NCI-H774 (cell line): ENCODE data around the gene ABCF2.

Experiments
- DNase-seq: peaks from one replicate; lab custom pipeline; 2025; lab: John Stamatoyannopoulos, UW

ABCF2 gene

DNA sequence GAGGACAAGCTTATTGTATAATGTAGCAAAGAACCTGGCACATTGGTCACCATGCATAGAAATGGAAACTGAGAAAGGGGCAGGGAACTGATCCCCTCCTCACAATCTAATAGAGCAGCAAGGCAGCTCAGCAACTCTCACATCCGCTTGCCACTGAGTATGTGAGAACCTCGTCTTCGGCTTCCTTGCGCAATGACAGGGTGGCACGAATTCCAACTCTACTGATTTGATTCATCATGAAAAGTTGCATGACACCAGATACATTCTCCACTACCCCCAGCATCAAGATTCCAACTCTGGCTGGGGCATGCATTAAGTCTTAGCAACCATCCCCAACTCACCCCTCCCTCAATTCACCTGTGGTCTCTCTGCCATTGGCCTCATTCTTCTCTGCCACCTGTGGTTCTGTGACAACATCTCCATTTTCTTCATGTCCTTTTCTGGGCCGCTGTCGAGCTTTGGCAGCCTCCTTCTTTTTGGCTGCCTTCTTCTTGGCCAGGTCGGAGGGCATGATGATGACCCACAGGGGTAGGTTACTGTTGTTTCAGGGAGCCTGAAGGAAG, 976 bp downstream of the ABCF2 start:
- DNase-seq, result no peak

GRCh38 chr7:151223728-151224127, 3.3 kb downstream of the ABCF2 start:
- no peak for DNase-seq

- no peak for DNase-seq
These were observed 8.8 kb downstream of the ABCF2 start for GRCh38 chr7:151218170-151218569.

- no peak for DNase-seq
These were observed 11.6 kb downstream of the ABCF2 start for GRCh38 chr7:151215396-151215795.

DNA sequence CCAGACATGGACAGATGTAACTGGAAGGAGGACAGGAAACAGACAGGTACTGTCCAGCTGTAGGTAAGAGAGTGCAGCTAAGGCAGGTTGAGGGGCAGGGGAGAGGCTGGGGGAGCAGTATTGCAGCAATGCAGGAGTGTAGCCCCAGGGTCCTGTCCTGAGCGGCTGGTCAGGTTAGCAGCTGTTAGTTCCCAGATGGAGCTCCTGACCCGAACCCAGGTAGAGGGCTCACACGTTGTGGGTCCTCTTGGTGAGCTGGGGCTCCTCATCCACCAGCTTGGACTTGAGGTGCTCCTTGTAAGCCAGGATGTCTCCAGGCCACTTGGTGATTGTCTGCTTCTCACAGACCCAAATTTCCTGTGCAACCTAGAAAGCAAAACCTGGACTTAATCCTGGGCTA, 13.2 kb downstream of the ABCF2 start:
- DNase-seq, result no peak

GRCh38 chr7:151212626-151213025, 14.4 kb downstream of the ABCF2 start:
- DNase-seq, result no peak

- DNase-seq, result no peak
These were observed 15.7 kb downstream of the ABCF2 start for GRCh38 chr7:151211155-151211772.

GRCh38 chr7:151210087-151210854, 16.7 kb downstream of the ABCF2 start, which contains the start of gene H2BK1:
H2BK1 (minus strand) TSS chr7:151210488; CDS start chr7:151210318, 170 bp downstream.
- DNase-seq, result no peak

GRCh38 chr7:151209588-151209987, 17.4 kb downstream of the ABCF2 start:
- no peak for DNase-seq

GRCh38 chr7:151208253-151208862, 18.6 kb downstream of the ABCF2 start:
- DNase-seq, result no peak

DNA sequence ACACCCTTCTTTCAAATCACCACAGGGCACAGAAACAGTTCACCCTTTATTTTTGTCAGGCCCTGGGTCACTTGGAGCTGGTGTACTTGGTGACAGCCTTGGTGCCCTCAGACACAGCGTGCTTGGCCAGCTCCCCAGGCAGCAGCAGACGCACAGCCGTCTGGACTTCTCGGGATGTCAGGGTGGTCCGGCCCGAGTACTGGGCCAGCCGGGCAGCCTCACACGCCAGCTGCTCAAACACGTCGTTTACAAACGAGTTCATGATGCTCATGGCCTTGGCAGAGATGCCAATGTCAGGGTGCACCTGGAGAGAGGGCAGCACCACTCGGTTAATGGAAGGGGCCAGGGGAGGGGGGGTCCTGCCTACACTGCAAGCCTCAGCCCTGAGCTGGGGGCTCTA, 19.2 kb downstream of the ABCF2 start:
- DNase-seq, result no peak

GRCh38 chr7:151207315-151207714, 19.7 kb downstream of the ABCF2 start:
- no peak for DNase-seq

GRCh38 chr7:151206914-151207313, 20.1 kb downstream of the ABCF2 start:
- DNase-seq, result no peak

DNA sequence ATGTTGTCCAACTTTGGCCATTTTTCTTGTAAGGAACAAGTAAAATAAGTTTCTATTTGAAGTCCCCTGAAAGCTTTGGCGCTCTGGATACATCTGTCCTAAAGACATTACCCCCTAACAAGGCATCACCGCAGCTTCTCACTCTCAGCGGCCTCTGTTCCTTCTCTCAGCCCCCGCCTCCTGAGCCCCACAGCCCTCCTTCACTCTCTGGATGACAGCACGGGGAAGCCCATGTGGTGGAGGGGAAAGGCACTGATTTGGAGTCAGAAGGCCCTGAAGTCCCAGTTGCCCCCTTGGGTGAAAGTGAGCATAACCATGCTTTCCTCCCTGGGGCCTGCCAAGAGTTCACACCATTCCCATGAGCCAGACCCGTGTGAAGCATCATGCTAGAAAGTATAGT, 21.3 kb downstream of the ABCF2 start:
- no peak for DNase-seq

- no peak for DNase-seq
These were observed 22.5 kb downstream of the ABCF2 start for GRCh38 chr7:151204383-151205032.

GRCh38 chr7:151202836-151203235, 24.2 kb downstream of the ABCF2 start:
- no peak for DNase-seq

- no peak for DNase-seq
These were observed 25.3 kb downstream of the ABCF2 start for GRCh38 chr7:151201751-151202150.

GRCh38 chr7:151201344-151201743, 25.7 kb downstream of the ABCF2 start:
- no peak for DNase-seq

GRCh38 chr7:151198945-151199848, 27.8 kb downstream of the ABCF2 start:
- DNase-seq, result no peak

DNA sequence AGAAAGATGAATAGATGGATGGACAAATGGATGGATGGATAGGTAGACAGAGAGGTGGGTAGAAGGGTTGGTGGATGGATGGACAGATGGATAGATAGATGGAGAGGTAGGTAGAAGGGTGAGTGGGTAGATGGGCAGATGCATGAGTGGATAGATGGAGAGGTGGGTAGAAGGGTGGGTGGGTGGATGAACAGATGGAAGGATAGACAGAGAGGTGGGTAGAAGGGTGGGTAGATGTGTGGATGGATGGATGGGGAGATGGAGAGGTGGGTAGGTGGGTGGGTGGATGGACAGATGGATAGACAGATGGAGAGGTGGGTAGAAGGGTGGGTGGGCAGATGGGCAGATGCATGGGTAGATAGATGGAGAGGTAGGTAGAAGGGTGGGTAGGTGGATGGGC, 29.1 kb downstream of the ABCF2 start:
- no peak for DNase-seq
